ENCODE data around the gene LRP5. TPM values are rescaled to one million over a fixed set of nuclear protein-coding genes. Genes with fewer than 3 reads are reported as not detected.
A peak's percentile ranks its signal among the peaks of the same experiment; 100 is the strongest.

LRP5 gene
- total and polyA plus RNA-seq, 9 of the 15 experiments (the other 6 are each of a cell fraction or from before 2014, with no cell fraction given): 0.48 to 44.2 (median 13.5) TPM

GRCh38 chr11:68266936-68267880 is 45.2 kb upstream of the LRP5 start (continued):
- TF ChIP-seq HINFP (tag; conservative IDR thresholded peaks at IDR 0.05; ENCODE audit: low read depth) (peak; percentile 20; the same call in 1 of the 2 replicates), ZNF76 (CRISPR knock-in tag; IDR thresholded peaks at IDR 0.05; ENCODE audit: borderline replicate concordance) (0 out of 2 replicates have a peak, but pooled peaks have one; percentile 44), ETV1 (tag; conservative IDR thresholded peaks at IDR 0.05; ENCODE audit: low read depth) (peak; percentile 81), HEY1 (CRISPR knock-in tag; IDR thresholded peaks at IDR 0.05; ENCODE audit: borderline replicate concordance) (no peak), ZBTB11 (CRISPR knock-in tag; IDR thresholded peaks at IDR 0.05) (no peak), ARID4B (CRISPR knock-in tag; IDR thresholded peaks at IDR 0.05) (no peak), VEZF1 (CRISPR knock-in tag; IDR thresholded peaks at IDR 0.05) (peak; percentile 60), NR2F6 (CRISPR knock-in tag; IDR thresholded peaks at IDR 0.05) (no peak), ZSCAN32 (CRISPR knock-in tag; IDR thresholded peaks at IDR 0.05) (peak; percentile 90), ZNF282 (CRISPR knock-in tag; IDR thresholded peaks at IDR 0.05) (no peak), TCFL5 (CRISPR knock-in tag; conservative IDR thresholded peaks at IDR 0.05) (peak; percentile 60; the same call in 1 of the 2 replicates)

All from K562 (cell line).